H9 (cell line): ENCODE measurements around the gene PFKL. TPM values are rescaled to one million over a fixed set of nuclear protein-coding genes. Genes with fewer than 3 reads are reported as not detected.

Source experiments
- DNase-seq: peaks from one replicate; pipeline ENCODE4 v3.0.0-alpha.2; 2017
- H2AFZ ChIP-seq: one replicate; pipeline ENCODE4 v1.6.1; 2013; ENCODE audit warnings: mild to moderate bottlenecking, low read length, control low read depth, moderate library complexity
- H2AK5ac ChIP-seq: 2 replicates; pipeline ENCODE4 v1.6.1; 2013; ENCODE audit warnings: low read length, control low read depth, mixed read lengths; ENCODE audit not compliant: insufficient read length
- H2BK120ac ChIP-seq: one replicate; pipeline ENCODE4 v1.6.1; 2013; ENCODE audit warnings: low read depth, mild to moderate bottlenecking, low read length, control low read depth, inconsistent platforms; ENCODE audit not compliant: poor library complexity, severe bottlenecking
- H2BK12ac ChIP-seq: 2 replicates; pipeline ENCODE4 v1.6.1; 2013; ENCODE audit warnings: low read length, control low read depth, mixed read lengths, low read depth; ENCODE audit not compliant: insufficient read length
- H2BK15ac ChIP-seq: 2 replicates; pipeline ENCODE4 v1.6.1; 2013; ENCODE audit warnings: low read depth, low read length, control low read depth
- H2BK20ac ChIP-seq: one replicate; pipeline ENCODE4 v1.6.1; 2013; ENCODE audit warnings: low read depth, mild to moderate bottlenecking, low read length, control low read depth, inconsistent platforms; ENCODE audit not compliant: poor library complexity, severe bottlenecking
- H2BK5ac ChIP-seq: 2 replicates; pipeline ENCODE4 v1.6.1; 2013; ENCODE audit warnings: low read length, control low read depth, mixed read lengths; ENCODE audit not compliant: insufficient read length
- H3K14ac ChIP-seq: 2 replicates; pipeline ENCODE4 v1.6.1; 2013; ENCODE audit warnings: low read length, control low read depth; ENCODE audit not compliant: insufficient read depth
- H3K18ac ChIP-seq: 2 replicates; pipeline ENCODE4 v1.6.1; 2013; ENCODE audit warnings: low read depth, mild to moderate bottlenecking, mixed read lengths, low read length, control low read depth; ENCODE audit not compliant: insufficient read length
- H3K23ac ChIP-seq: 2 replicates; pipeline ENCODE4 v1.6.1; 2013; ENCODE audit warnings: low read length, control low read depth, mixed read lengths, low read depth; ENCODE audit not compliant: insufficient read length
- H3K23me2 ChIP-seq: 2 replicates; pipeline ENCODE4 v1.6.1; 2013; ENCODE audit warnings: low read depth, mild to moderate bottlenecking, mixed read lengths, low read length, control low read depth; ENCODE audit not compliant: insufficient read length, poor library complexity, severe bottlenecking
- H3K27ac ChIP-seq: 2 replicates; pipeline ENCODE4 v1.5.1; 2013; ENCODE audit warnings: low read length, control low read depth, mixed read lengths, low read depth; ENCODE audit not compliant: insufficient read length
- H3K27me3 ChIP-seq: 2 replicates; pipeline ENCODE4 v1.6.1; 2013; ENCODE audit warnings: low read length, control low read depth, inconsistent platforms; ENCODE audit not compliant: insufficient read depth
- H3K4ac ChIP-seq: 2 replicates; pipeline ENCODE4 v1.6.1; 2013; ENCODE audit warnings: low read depth, mild to moderate bottlenecking, control low read depth, inconsistent platforms, low read length, moderate library complexity
- H3K4me1 ChIP-seq: 2 replicates; pipeline ENCODE4 v1.6.1; 2013; ENCODE audit warnings: low read length, control low read depth, inconsistent platforms; ENCODE audit not compliant: insufficient read depth
- H3K4me2 ChIP-seq: 2 replicates; pipeline ENCODE4 v1.6.1; 2013; ENCODE audit warnings: low read length, control low read depth, mixed read lengths; ENCODE audit not compliant: insufficient read length, insufficient read depth
- H3K56ac ChIP-seq: 2 replicates; pipeline ENCODE4 v1.6.1; 2013; ENCODE audit warnings: low read depth, mild to moderate bottlenecking, mixed read lengths, low read length, control low read depth; ENCODE audit not compliant: insufficient read length
- H3K79me1 ChIP-seq: 2 replicates; pipeline ENCODE4 v1.6.1; 2013; ENCODE audit warnings: low read depth, mild to moderate bottlenecking, moderate library complexity, low read length, control low read depth, inconsistent platforms; ENCODE audit not compliant: insufficient read depth, poor library complexity, severe bottlenecking
- H3K79me2 ChIP-seq: 2 replicates; pipeline ENCODE4 v1.6.1; 2013; ENCODE audit warnings: low read length, control low read depth, inconsistent platforms; ENCODE audit not compliant: insufficient read depth
- H3K9ac ChIP-seq: 2 replicates; pipeline ENCODE4 v1.6.1; 2013; ENCODE audit warnings: low read length, control low read depth, mixed read lengths; ENCODE audit not compliant: insufficient read length; ENCODE audit errors: extremely low read depth
- H3K9me3 ChIP-seq: one replicate; pipeline ENCODE4 v1.6.1; 2013; ENCODE audit warnings: low read depth, low read length, inconsistent platforms; ENCODE audit not compliant: control insufficient read depth
- H3T11ph ChIP-seq: one replicate; pipeline ENCODE4 v1.6.1; 2013; ENCODE audit warnings: mild to moderate bottlenecking, low read length, control low read depth, inconsistent platforms
- H4K20me1 ChIP-seq: one replicate; pipeline ENCODE4 v1.6.1; 2013; ENCODE audit not compliant: control insufficient read depth, insufficient read length, insufficient read depth
- H4K5ac ChIP-seq: 2 replicates; pipeline ENCODE4 v1.6.1; 2013; ENCODE audit warnings: low read depth, mild to moderate bottlenecking, mixed read lengths, low read length, control low read depth; ENCODE audit not compliant: insufficient read length
- H4K8ac ChIP-seq: replicated peaks from 2 replicates; pipeline ENCODE4 v1.6.1; 2013; ENCODE audit warnings: low read length, control low read depth, mixed read lengths, low read depth; ENCODE audit not compliant: insufficient read length
- H4K91ac ChIP-seq: 2 replicates; pipeline ENCODE4 v1.6.1; 2013; ENCODE audit warnings: low read depth, mild to moderate bottlenecking, moderate library complexity, mixed read lengths, low read length, control low read depth; ENCODE audit not compliant: insufficient read length
- H3K27ac Mint-ChIP-seq, 3 experiments: 2 replicates in 2 of 3; 3 replicates in 1 of 3; pipeline ENCODE4 v1.8.0; 2020 to 2021; ENCODE audit warnings: mixed read lengths in 3 of 3, mild to moderate bottlenecking in 1 of 3, moderate library complexity in 1 of 3
- H3K27me3 Mint-ChIP-seq: 2 replicates; pipeline ENCODE4 v1.8.0; 2021; ENCODE audit warnings: low read depth, mild to moderate bottlenecking, moderate library complexity, mixed read lengths
- H3K36me3 Mint-ChIP-seq, 3 experiments: 2 replicates in 2 of 3; 3 replicates in 1 of 3; pipeline ENCODE4 v1.8.0; 2020 to 2021; ENCODE audit warnings: low read depth in 3 of 3, mixed read lengths in 3 of 3; ENCODE audit not compliant: insufficient read depth in 1 of 3
- H3K4me1 Mint-ChIP-seq, 2 experiments: 2 replicates each; pipeline ENCODE4 v1.8.0; 2020; ENCODE audit warnings: mixed read lengths in 2 of 2
- H3K4me3 Mint-ChIP-seq, 2 experiments: 2 replicates in 1 of 2; 3 replicates in 1 of 2; pipeline ENCODE4 v1.8.0; 2020 to 2021; ENCODE audit warnings: mild to moderate bottlenecking in 2 of 2, mixed read lengths in 2 of 2, moderate library complexity in 1 of 2
- H3K9me3 Mint-ChIP-seq, 2 experiments: 2 replicates in 1 of 2; 3 replicates in 1 of 2; pipeline ENCODE4 v1.8.0; 2020; ENCODE audit warnings: mild to moderate bottlenecking in 2 of 2, mixed read lengths in 2 of 2, moderate library complexity in 1 of 2
- CTCF ChIP-seq: fragments of 200-600 bp; sonication (generic); conservative IDR thresholded peaks from 3 replicates; pipeline ENCODE4 v1.8.0; 2021; ENCODE audit warnings: antibody characterized with exemption, mild to moderate bottlenecking
- WGBS: extraction: QIAGEN DNeasy Blood & Tissue Kit; methylation state at CpG from one replicate; pipeline ENCODE4 v1.1.7; 2013; ENCODE audit warnings: missing lambda C conversion rate, low lambda C conversion rate, mixed read lengths; ENCODE audit not compliant: insufficient read length; ENCODE audit errors: extremely low coverage; 5-methylcytosine and 5-hydroxymethylcytosine counted together
- total RNA-seq: library from RNA; stranded (reverse); gene quantifications from 2 replicates; pipeline ENCODE4 v1.2.1, GENCODE V29; 2021

PFKL gene
- total RNA-seq, 1 experiment from 2014 or later: 107 TPM

- Histone ChIP-seq H2AFZ (no peak overlapping the region), H3K4me2 (no peak overlapping the region), H2BK12ac (no peak overlapping the region), H3K79me1 (no peaks in the 10 kb centered on the region), H3K27ac (no peak overlapping the region), H4K8ac (no peak overlapping the region), H4K91ac (no peak overlapping the region), H3K14ac (no peak overlapping the region), H2BK15ac (no peak overlapping the region), H3K79me2 (no peaks in the 10 kb centered on the region), H2AK5ac (no peak overlapping the region), H4K5ac (no peak overlapping the region), H3K4ac (no peak overlapping the region), H4K20me1 (no peaks in the 10 kb centered on the region), H3K9me3 (no peaks in the 10 kb centered on the region), H3K27me3 (no peaks in the 10 kb centered on the region), H3K4me1 (no peaks in the 10 kb centered on the region), H2BK120ac (no peak overlapping the region), H2BK20ac (no peak overlapping the region), H3K23me2 (no peaks in the 10 kb centered on the region), H3K9ac (no peak overlapping the region), H2BK5ac (no peak overlapping the region), H3K18ac (no peak overlapping the region), H3T11ph (no peak overlapping the region), H3K23ac (no peak overlapping the region), H3K56ac (no peak overlapping the region)
- H3K4me3 Mint-ChIP-seq: no peak overlapping the region
- H3K4me1 Mint-ChIP-seq: peaks cover 2 to 4% of the 10 kb centered on the region in 2 experiments; a peak in 2 of 4 replicates
- no peaks in the 10 kb centered on the region for H3K9me3 Mint-ChIP-seq
- peaks cover 8 to 24% (median 21%) of the 10 kb centered on the region in 3 experiments for H3K36me3 Mint-ChIP-seq
- no peak for DNase-seq
- no peak for TF ChIP-seq CTCF
- no CpG with 5 or more reads among the region's 13 CpGs for WGBS
- H3K27me3 Mint-ChIP-seq: no peaks in the 10 kb centered on the region
- H3K27ac Mint-ChIP-seq: no peak overlapping the region
These were observed 13.6 kb downstream of the PFKL start for GRCh38 chr21:44313451-44313850.
